NCI-H187 (cell line): ENCODE results near the gene UBE2O.

ENCODE experiments used
- DNase-seq, 2 experiments: peaks; one replicate each; lab custom pipeline; 2025; lab: John Stamatoyannopoulos, UW

Gene UBE2O

GRCh38 chr17:76439314-76439928, 13.5 kb downstream of the UBE2O start:
- no peak for DNase-seq

GRCh38 chr17:76438906-76439305, 14.0 kb downstream of the UBE2O start:
- no peak for DNase-seq

GRCh38 chr17:76437467-76438402, 15.2 kb downstream of the UBE2O start:
- DNase-seq: no peak

- no peak for DNase-seq
Measured at GRCh38 chr17:76435751-76436150, 17.2 kb downstream of the UBE2O start.

- DNase-seq: no peak
Measured at GRCh38 chr17:76434870-76435269, 18.1 kb downstream of the UBE2O start.

GRCh38 chr17:76433693-76434092, 19.3 kb downstream of the UBE2O start:
- no peak for DNase-seq

GRCh38 chr17:76432712-76433336, 20.1 kb downstream of the UBE2O start:
- DNase-seq: no peak

- DNase-seq: no peak
Measured at GRCh38 chr17:76432004-76432403, 20.9 kb downstream of the UBE2O start.

- no peak for DNase-seq
Measured at GRCh38 chr17:76431509-76431908, 21.4 kb downstream of the UBE2O start.

- no peak for DNase-seq
Measured at GRCh38 chr17:76428511-76428910, 24.4 kb downstream of the UBE2O start.

GRCh38 chr17:76427501-76428231, 25.3 kb downstream of the UBE2O start:
- no peak for DNase-seq

GRCh38 chr17:76426853-76427252, 26.1 kb downstream of the UBE2O start:
- DNase-seq: no peak

- no peak for DNase-seq
Measured at GRCh38 chr17:76422860-76423259, 30.1 kb downstream of the UBE2O start.

- no peak for DNase-seq
Measured at GRCh38 chr17:76422406-76422805, 30.5 kb downstream of the UBE2O start.

- no peak for DNase-seq
Measured at GRCh38 chr17:76421044-76421407, 31.9 kb downstream of the UBE2O start.

GRCh38 chr17:76420356-76421043, 32.5 kb downstream of the UBE2O start:
- DNase-seq: no peak

GRCh38 chr17:76419576-76420260, 33.2 kb downstream of the UBE2O start:
- no peak for DNase-seq

- peak in 1 of 2 experiments; percentile 49 for DNase-seq
Measured at GRCh38 chr17:76417499-76418143, 35.3 kb downstream of the UBE2O start.

GRCh38 chr17:76416899-76417298, 36.1 kb downstream of the UBE2O start:
- no peak for DNase-seq

GRCh38 chr17:76416457-76416856, 36.5 kb downstream of the UBE2O start:
- DNase-seq: no peak

- no peak for DNase-seq
Measured at GRCh38 chr17:76415786-76416185, 37.2 kb downstream of the UBE2O start.
